IPS DF 6.9 (cell line): ENCODE data around the gene C5.

Experiments
- DNase-seq: peaks from one replicate; pipeline ENCODE4 v3.0.0-alpha.2; 2013; ENCODE audit warnings: low read depth, low spot score
- H3K27ac ChIP-seq: one replicate; pipeline ENCODE4 v1.5.1; 2013; ENCODE audit warnings: low read length, control low read depth
- H3K27me3 ChIP-seq: 2 replicates; pipeline ENCODE4 v1.6.1; 2013; ENCODE audit warnings: mild to moderate bottlenecking, low read length; ENCODE audit not compliant: control insufficient read depth, insufficient read depth
- H3K36me3 ChIP-seq: 2 replicates; pipeline ENCODE4 v1.6.1; 2013; ENCODE audit warnings: low read length; ENCODE audit not compliant: control insufficient read depth, insufficient read depth
- H3K4me1 ChIP-seq: 2 replicates; pipeline ENCODE4 v1.6.1; 2013; ENCODE audit warnings: low read length; ENCODE audit not compliant: control insufficient read depth, insufficient read depth
- H3K4me3 ChIP-seq: 2 replicates; pipeline ENCODE4 v1.5.1; 2013; ENCODE audit warnings: mild to moderate bottlenecking, low read length
- H3K9me3 ChIP-seq: 2 replicates; pipeline ENCODE4 v1.6.1; 2013; ENCODE audit warnings: low read length, inconsistent platforms; ENCODE audit not compliant: control insufficient read depth, insufficient read depth
- WGBS: extraction: QIAGEN DNeasy Blood & Tissue Kit; methylation state at CpG from one replicate; pipeline ENCODE4 v1.1.7; 2013; ENCODE audit warnings: mixed read lengths, missing lambda C conversion rate; ENCODE audit not compliant: insufficient read length, insufficient coverage; 5-methylcytosine and 5-hydroxymethylcytosine counted together

The C5 gene

GRCh38 chr9:121021301-121021700 is 28.8 kb downstream of the C5 start:
- Histone ChIP-seq H3K36me3 (no peaks in the 10 kb centered on the region), H3K27ac (no peak overlapping the region), H3K27me3 (no peaks in the 10 kb centered on the region), H3K4me1 (no peaks in the 10 kb centered on the region), H3K9me3 (no peaks in the 10 kb centered on the region), H3K4me3 (no peak overlapping the region)
- WGBS = no CpG with 5 or more reads among the region's 4 CpGs
- no peak for DNase-seq

- no peak for DNase-seq
- Histone ChIP-seq H3K9me3 (no peaks in the 10 kb centered on the region), H3K27me3 (no peaks in the 10 kb centered on the region), H3K36me3 (no peaks in the 10 kb centered on the region), H3K4me3 (no peak overlapping the region), H3K4me1 (no peaks in the 10 kb centered on the region), H3K27ac (no peak overlapping the region)
- no CpG with 5 or more reads among the region's 5 CpGs for WGBS
These were observed 30.8 kb downstream of the C5 start for GRCh38 chr9:121019273-121019672.

GRCh38 chr9:121013911-121014310 is 36.2 kb downstream of the C5 start:
- Histone ChIP-seq H3K4me1 (no peaks in the 10 kb centered on the region), H3K27me3 (no peaks in the 10 kb centered on the region), H3K4me3 (no peak overlapping the region), H3K9me3 (no peaks in the 10 kb centered on the region), H3K27ac (no peak overlapping the region), H3K36me3 (no peaks in the 10 kb centered on the region)
- no peak for DNase-seq
- WGBS = no CpG with 5 or more reads among the region's 8 CpGs

- no peaks in the 10 kb centered on the region for H3K9me3 ChIP-seq
- WGBS = no CpG with 5 or more reads among the region's 3 CpGs
- H3K27ac ChIP-seq = no peak overlapping the region
- no peaks in the 10 kb centered on the region for H3K4me1 ChIP-seq
- no peaks in the 10 kb centered on the region for H3K27me3 ChIP-seq
- no peaks in the 10 kb centered on the region for H3K36me3 ChIP-seq
- no peak overlapping the region for H3K4me3 ChIP-seq
- DNase-seq = no peak
These were observed 40.4 kb downstream of the C5 start for GRCh38 chr9:121009650-121010049.

- Histone ChIP-seq H3K27me3 (no peaks in the 10 kb centered on the region), H3K36me3 (no peaks in the 10 kb centered on the region), H3K4me3 (no peak overlapping the region), H3K27ac (no peak overlapping the region), H3K4me1 (no peaks in the 10 kb centered on the region), H3K9me3 (no peaks in the 10 kb centered on the region)
- DNase-seq = no peak
- WGBS = no CpG with 5 or more reads among the region's 2 CpGs
These were observed 50.8 kb downstream of the C5 start for GRCh38 chr9:120999317-120999716.

- Histone ChIP-seq H3K27ac (no peak overlapping the region), H3K4me3 (no peak overlapping the region), H3K9me3 (no peaks in the 10 kb centered on the region), H3K4me1 (no peaks in the 10 kb centered on the region), H3K36me3 (no peaks in the 10 kb centered on the region), H3K27me3 (no peaks in the 10 kb centered on the region)
- no CpG with 5 or more reads among the region's 2 CpGs for WGBS
- no peak for DNase-seq
These were observed 52.0 kb downstream of the C5 start for GRCh38 chr9:120998111-120998510.

GRCh38 chr9:120997502-120997901 is 52.6 kb downstream of the C5 start:
- no peak overlapping the region for H3K27ac ChIP-seq
- H3K27me3 ChIP-seq = no peaks in the 10 kb centered on the region
- H3K4me3 ChIP-seq = no peak overlapping the region
- H3K4me1 ChIP-seq = no peaks in the 10 kb centered on the region
- no peaks in the 10 kb centered on the region for H3K36me3 ChIP-seq
- no peaks in the 10 kb centered on the region for H3K9me3 ChIP-seq
- WGBS = no CpG with 5 or more reads among the region's 7 CpGs
- DNase-seq = no peak

- Histone ChIP-seq H3K4me3 (no peak overlapping the region), H3K36me3 (no peaks in the 10 kb centered on the region), H3K27me3 (no peaks in the 10 kb centered on the region), H3K9me3 (no peaks in the 10 kb centered on the region), H3K27ac (no peak overlapping the region), H3K4me1 (no peaks in the 10 kb centered on the region)
- no CpG with 5 or more reads among the region's 3 CpGs for WGBS
- DNase-seq = no peak
These were observed 53.7 kb downstream of the C5 start for GRCh38 chr9:120996409-120996808.

GRCh38 chr9:120989065-120989464 is 61.0 kb downstream of the C5 start:
- Histone ChIP-seq H3K36me3 (no peaks in the 10 kb centered on the region), H3K27me3 (no peaks in the 10 kb centered on the region), H3K4me3 (no peak overlapping the region), H3K27ac (no peak overlapping the region), H3K4me1 (no peaks in the 10 kb centered on the region), H3K9me3 (no peaks in the 10 kb centered on the region)
- WGBS = no CpG with 5 or more reads among the region's 4 CpGs
- DNase-seq = no peak

- DNase-seq = no peak
- whole genome bisulfite sequencing = no CpG with 5 or more reads among the region's 2 CpGs
- Histone ChIP-seq H3K27me3 (no peaks in the 10 kb centered on the region), H3K36me3 (no peaks in the 10 kb centered on the region), H3K27ac (no peak overlapping the region), H3K4me3 (no peak overlapping the region), H3K4me1 (no peaks in the 10 kb centered on the region), H3K9me3 (no peaks in the 10 kb centered on the region)
These were observed 64.3 kb downstream of the C5 start for GRCh38 chr9:120985819-120986222.

GRCh38 chr9:120983259-120983837 is 66.7 kb downstream of the C5 start:
- Histone ChIP-seq H3K4me1 (no peaks in the 10 kb centered on the region), H3K9me3 (no peaks in the 10 kb centered on the region), H3K27ac (no peak overlapping the region), H3K27me3 (no peaks in the 10 kb centered on the region), H3K36me3 (no peaks in the 10 kb centered on the region), H3K4me3 (no peak overlapping the region)
- no CpG with 5 or more reads among the region's 3 CpGs for WGBS
- DNase-seq = no peak
